ENCODE results near the gene LXN. TPM values are rescaled to one million over a fixed set of nuclear protein-coding genes. Genes with fewer than 3 reads are reported as not detected.

LXN gene
- total RNA-seq, 3 donors from 2014 or later (not counting 1 experiment from before 2014, with no cell fraction given) = 2.2 to 3.9 (median 3.5) TPM

DNA sequence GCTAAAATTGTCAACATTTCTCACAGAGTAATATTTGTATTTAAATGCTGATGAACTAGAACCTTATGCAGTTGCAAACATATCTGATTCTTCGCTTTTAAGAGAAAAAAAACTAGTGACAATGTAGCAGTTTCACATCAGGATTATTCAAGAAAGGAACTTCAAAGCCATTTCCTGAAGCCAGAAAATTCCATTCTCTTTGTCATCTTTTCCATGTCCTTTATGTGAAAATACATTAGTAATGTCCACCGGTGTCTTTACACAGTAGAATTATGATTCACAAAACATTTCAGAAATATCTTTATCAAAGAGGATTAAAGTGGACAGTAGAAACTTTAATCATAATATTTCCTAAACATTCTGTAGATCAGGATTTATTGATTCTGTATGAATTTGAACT lies 12.7 kb upstream of the LXN start:
- Mint-ChIP-seq H3K36me3 (no peaks in the 10 kb centered on the region), H3K4me1 (no peaks in the 10 kb centered on the region), H3K4me3 (no peak overlapping the region), H3K9me3 (no peaks in the 10 kb centered on the region), H3K27ac (no peak overlapping the region), H3K27me3 (ENCODE audit: low read depth in 2 of 2) (no peaks in the 10 kb centered on the region)
- Histone ChIP-seq H3K36me3 (ENCODE audit: control insufficient read depth, insufficient read depth, low read length) (peaks cover 29% of the 10 kb centered on the region), H3K9me3 (ENCODE audit: control insufficient read depth, insufficient read depth, low read length) (no peaks in the 10 kb centered on the region), H3K27ac (ENCODE audit: low read length) (no peak overlapping the region), H3K27me3 (ENCODE audit: control insufficient read depth, insufficient read depth, low read length) (no peaks in the 10 kb centered on the region), H3K4me1 (ENCODE audit: control insufficient read depth, insufficient read depth, low read length) (no peaks in the 10 kb centered on the region), H3K4me3 (ENCODE audit: low read length) (no peak overlapping the region)
- TF ChIP-seq, protein P1, sequence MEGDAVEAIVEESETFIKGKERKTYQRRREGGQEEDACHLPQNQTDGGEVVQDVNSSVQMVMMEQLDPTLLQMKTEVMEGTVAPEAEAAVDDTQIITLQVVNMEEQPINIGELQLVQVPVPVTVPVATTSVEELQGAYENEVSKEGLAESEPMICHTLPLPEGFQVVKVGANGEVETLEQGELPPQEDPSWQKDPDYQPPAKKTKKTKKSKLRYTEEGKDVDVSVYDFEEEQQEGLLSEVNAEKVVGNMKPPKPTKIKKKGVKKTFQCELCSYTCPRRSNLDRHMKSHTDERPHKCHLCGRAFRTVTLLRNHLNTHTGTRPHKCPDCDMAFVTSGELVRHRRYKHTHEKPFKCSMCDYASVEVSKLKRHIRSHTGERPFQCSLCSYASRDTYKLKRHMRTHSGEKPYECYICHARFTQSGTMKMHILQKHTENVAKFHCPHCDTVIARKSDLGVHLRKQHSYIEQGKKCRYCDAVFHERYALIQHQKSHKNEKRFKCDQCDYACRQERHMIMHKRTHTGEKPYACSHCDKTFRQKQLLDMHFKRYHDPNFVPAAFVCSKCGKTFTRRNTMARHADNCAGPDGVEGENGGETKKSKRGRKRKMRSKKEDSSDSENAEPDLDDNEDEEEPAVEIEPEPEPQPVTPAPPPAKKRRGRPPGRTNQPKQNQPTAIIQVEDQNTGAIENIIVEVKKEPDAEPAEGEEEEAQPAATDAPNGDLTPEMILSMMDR (IDR thresholded peaks at IDR 0.05) = no peak
- DNase-seq (no peak), ATAC-seq (no peak)
- intact Hi-C loops (cut with micrococcal nuclease) = no loop called here
- WGBS (ENCODE audit: insufficient coverage) = 100% methylated on average over 1 of the region's 2 CpGs

DNA sequence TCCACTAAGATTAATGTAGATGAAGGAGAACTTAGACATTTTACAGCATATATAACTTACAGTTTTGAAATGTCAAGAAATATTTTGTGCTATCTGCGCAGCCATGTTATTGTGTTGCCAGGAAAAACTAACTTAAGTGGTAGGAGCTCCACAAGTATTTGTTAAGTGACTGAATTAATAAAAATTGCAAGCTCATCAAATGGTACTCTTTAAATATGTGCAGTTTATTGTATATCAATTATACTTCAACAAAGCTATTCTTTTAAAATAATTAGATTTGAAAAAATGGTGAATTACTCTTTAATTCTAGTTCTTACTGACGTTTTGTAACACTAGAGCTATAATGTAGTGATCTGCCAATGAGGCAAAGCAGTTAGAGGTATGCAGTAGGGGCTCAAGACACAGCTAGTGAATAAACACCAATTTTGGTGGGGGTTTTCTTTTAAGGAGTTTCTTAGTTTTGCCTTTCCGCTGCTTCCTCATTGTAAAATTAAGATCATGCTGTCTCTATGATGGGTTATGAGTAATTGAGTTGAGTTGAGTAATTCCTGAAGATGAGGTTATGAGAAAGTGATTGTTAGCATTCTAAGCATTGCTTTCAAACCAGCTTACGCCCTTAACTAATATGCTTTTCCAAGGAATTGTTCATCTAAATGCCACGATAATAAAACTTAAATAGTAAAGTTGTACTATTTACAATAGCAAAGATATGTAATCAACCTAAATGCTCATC lies 10.9 kb upstream of the LXN start:
- Mint-ChIP-seq H3K4me3 (no peak overlapping the region), H3K27ac (no peak overlapping the region), H3K36me3 (no peaks in the 10 kb centered on the region), H3K27me3 (ENCODE audit: low read depth in 2 of 2) (no peaks in the 10 kb centered on the region), H3K9me3 (no peaks in the 10 kb centered on the region), H3K4me1 (no peaks in the 10 kb centered on the region)
- intact Hi-C loops (cut with micrococcal nuclease) = no loop called here
- WGBS (ENCODE audit: insufficient coverage) = 87% methylated on average over 2 of the region's 5 CpGs
- Histone ChIP-seq H3K4me1 (ENCODE audit: control insufficient read depth, insufficient read depth, low read length) (no peaks in the 10 kb centered on the region), H3K4me3 (ENCODE audit: low read length) (no peak overlapping the region), H3K27me3 (ENCODE audit: control insufficient read depth, insufficient read depth, low read length) (no peaks in the 10 kb centered on the region), H3K9me3 (ENCODE audit: control insufficient read depth, insufficient read depth, low read length) (no peaks in the 10 kb centered on the region), H3K36me3 (ENCODE audit: control insufficient read depth, insufficient read depth, low read length) (peaks cover 33% of the 10 kb centered on the region), H3K27ac (ENCODE audit: low read length) (no peak overlapping the region)
- ATAC-seq (no peak), DNase-seq (no peak)
- TF ChIP-seq, protein P1 (IDR thresholded peaks at IDR 0.05) = no peak

DNA sequence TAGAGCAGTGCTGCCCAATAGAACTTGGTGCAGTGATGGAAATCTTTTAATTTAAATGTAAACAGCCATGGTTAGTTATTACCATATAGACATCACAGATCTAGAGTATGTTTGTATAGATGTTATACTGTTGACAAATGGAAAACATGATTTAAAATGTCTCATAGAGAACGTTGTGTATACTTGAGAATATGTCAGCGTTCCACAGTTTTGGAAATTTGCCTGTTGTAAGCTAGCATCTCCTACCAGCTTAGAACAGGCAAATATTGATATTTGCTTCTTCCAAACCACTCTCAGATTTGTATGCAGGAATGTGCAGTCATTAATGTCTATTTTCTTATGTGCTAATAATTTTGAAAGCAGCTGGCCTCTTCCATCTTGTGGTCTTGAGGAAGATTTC lies 8.4 kb upstream of the LXN start:
- peaks cover 35% of the 10 kb centered on the region for H3K36me3 ChIP-seq (ENCODE audit: control insufficient read depth, insufficient read depth, low read length)
- ATAC-seq (no peak), DNase-seq (no peak)
- Mint-ChIP-seq H3K9me3 (no peaks in the 10 kb centered on the region), H3K27ac (no peak overlapping the region), H3K36me3 (no peaks in the 10 kb centered on the region), H3K4me3 (no peak overlapping the region), H3K27me3 (ENCODE audit: low read depth in 2 of 2) (no peaks in the 10 kb centered on the region), H3K4me1 (no peaks in the 10 kb centered on the region)
- no peak overlapping the region for H3K4me3 ChIP-seq (ENCODE audit: low read length)
- intact Hi-C loops (cut with micrococcal nuclease) = no loop called here
- TF ChIP-seq, protein P1 (IDR thresholded peaks at IDR 0.05) = no peak
- H3K9me3 ChIP-seq (ENCODE audit: control insufficient read depth, insufficient read depth, low read length) = no peaks in the 10 kb centered on the region
- WGBS (ENCODE audit: insufficient coverage) = 97% methylated on average over 2 of the region's 2 CpGs
- H3K27me3 ChIP-seq (ENCODE audit: control insufficient read depth, insufficient read depth, low read length) = no peaks in the 10 kb centered on the region
- no peaks in the 10 kb centered on the region for H3K4me1 ChIP-seq (ENCODE audit: control insufficient read depth, insufficient read depth, low read length)
- no peak overlapping the region for H3K27ac ChIP-seq (ENCODE audit: low read length)

DNA sequence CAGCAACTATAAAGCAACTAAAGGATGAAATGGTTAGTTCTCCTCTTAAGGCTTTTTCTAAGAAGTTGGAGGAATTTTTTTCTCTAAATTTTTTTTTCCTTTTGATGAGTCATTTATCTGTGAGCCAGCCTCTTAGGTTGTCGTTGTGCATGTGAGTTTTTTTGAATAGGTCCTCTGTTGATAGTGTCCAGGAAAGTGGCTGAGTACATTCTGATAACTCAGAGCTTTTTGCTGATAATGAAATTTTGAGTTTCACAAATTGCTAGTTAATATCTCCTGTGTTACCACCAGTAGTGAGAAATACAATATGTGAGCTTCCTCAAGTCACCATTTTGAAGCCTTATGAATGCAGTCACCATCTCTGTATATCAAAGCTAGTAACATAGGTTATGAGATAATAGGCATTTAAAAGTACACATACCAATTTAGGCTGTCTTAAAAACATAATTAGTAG lies 7.1 kb upstream of the LXN start:
- TF ChIP-seq, protein P1 (IDR thresholded peaks at IDR 0.05) = no peak
- DNase-seq = no peak
- Histone ChIP-seq H3K4me1 (ENCODE audit: control insufficient read depth, insufficient read depth, low read length) (no peaks in the 10 kb centered on the region), H3K36me3 (ENCODE audit: control insufficient read depth, insufficient read depth, low read length) (peaks cover 23% of the 10 kb centered on the region), H3K27ac (ENCODE audit: low read length) (no peak overlapping the region), H3K4me3 (ENCODE audit: low read length) (no peak overlapping the region), H3K9me3 (ENCODE audit: control insufficient read depth, insufficient read depth, low read length) (no peaks in the 10 kb centered on the region), H3K27me3 (ENCODE audit: control insufficient read depth, insufficient read depth, low read length) (no peaks in the 10 kb centered on the region)
- ATAC-seq = no peak
- no peaks in the 10 kb centered on the region for H3K36me3 Mint-ChIP-seq
- H3K27ac Mint-ChIP-seq = no peak overlapping the region
- no peak overlapping the region for H3K4me3 Mint-ChIP-seq
- no peaks in the 10 kb centered on the region for H3K9me3 Mint-ChIP-seq
- intact Hi-C loops (cut with micrococcal nuclease) = no loop called here
- no peaks in the 10 kb centered on the region for H3K27me3 Mint-ChIP-seq (ENCODE audit: low read depth in 2 of 2)
- 57% methylated on average over 1 of the region's 1 CpG for WGBS (ENCODE audit: insufficient coverage)
- no peaks in the 10 kb centered on the region for H3K4me1 Mint-ChIP-seq
